HEK293T (cell line): ENCODE measurements around the gene ATG16L1.

Source experiments
- CTCF ChIA-PET: fragments of 350-600 bp; formaldehyde crosslinking; extraction: SDS; loops from one replicate; lab custom pipeline; 2021; ENCODE audit warnings: antibody characterized with exemption, inconsistent platforms; lab: Yijun Ruan, JAX
- POLR2A ChIA-PET: fragments of 350-600 bp; formaldehyde crosslinking; extraction: SDS; loops from one replicate; lab custom pipeline; 2020; ENCODE audit warnings: antibody characterized with exemption, inconsistent platforms; lab: Yijun Ruan, JAX
- DNase-seq: peaks from one replicate; pipeline ENCODE4 v3.0.0; 2012; ENCODE audit warnings: mixed read lengths; ENCODE audit errors: extremely low spot score
- ARNT ChIP-seq: fragments of 450-650 bp; IDR thresholded peaks from 2 replicates; pipeline ENCODE4 v1.6.1; 2017; ENCODE audit warnings: mild to moderate bottlenecking
- BHLHE40 ChIP-seq: fragments of 450-650 bp; IDR thresholded peaks from 2 replicates; pipeline ENCODE4 v1.6.1; 2016; ENCODE audit warnings: mild to moderate bottlenecking, moderate library complexity, borderline replicate concordance
- CTBP1 ChIP-seq: fragments of 450-650 bp; IDR thresholded peaks from 2 replicates; pipeline ENCODE4 v1.6.1; 2016; ENCODE audit warnings: borderline replicate concordance
- ELF4 ChIP-seq: fragments of 450-650 bp; IDR thresholded peaks from 2 replicates; pipeline ENCODE4 v1.6.1; 2017; ENCODE audit warnings: antibody characterized with exemption
- FOXA1 ChIP-seq: fragments of 450-650 bp; IDR thresholded peaks from 2 replicates; pipeline ENCODE4 v1.6.1; 2016; ENCODE audit warnings: mild to moderate bottlenecking
- FOXK2 ChIP-seq: fragments of 450-650 bp; IDR thresholded peaks from 2 replicates; pipeline ENCODE4 v1.6.1; 2016; ENCODE audit warnings: mild to moderate bottlenecking
- FOXM1 ChIP-seq: fragments of 450-650 bp; IDR thresholded peaks from 2 replicates; pipeline ENCODE4 v1.6.1; 2017; ENCODE audit warnings: mild to moderate bottlenecking, borderline replicate concordance
- HDGF ChIP-seq: fragments of 450-650 bp; IDR thresholded peaks from 2 replicates; pipeline ENCODE4 v1.6.1; 2017; ENCODE audit warnings: antibody characterized with exemption, borderline replicate concordance
- L3MBTL2 ChIP-seq: fragments of 450-650 bp; conservative IDR thresholded peaks from 2 replicates; pipeline ENCODE4 v1.6.1; 2016; ENCODE audit warnings: mild to moderate bottlenecking
- LEF1 ChIP-seq: fragments of 450-650 bp; IDR thresholded peaks from 2 replicates; pipeline ENCODE4 v1.6.1; 2017; ENCODE audit warnings: mild to moderate bottlenecking, borderline replicate concordance
- NFRKB ChIP-seq: fragments of 450-650 bp; IDR thresholded peaks from 2 replicates; pipeline ENCODE4 v1.6.1; 2016; ENCODE audit warnings: mild to moderate bottlenecking, moderate library complexity
- PKNOX1 ChIP-seq: fragments of 450-650 bp; IDR thresholded peaks from 2 replicates; pipeline ENCODE4 v1.6.1; 2016
- SP1 ChIP-seq: fragments of 450-650 bp; IDR thresholded peaks from 2 replicates; pipeline ENCODE4 v1.6.1; 2017
- SUZ12 ChIP-seq: fragments of 450-650 bp; IDR thresholded peaks from 2 replicates; pipeline ENCODE4 v1.6.1; 2016; ENCODE audit warnings: mild to moderate bottlenecking
- TARDBP ChIP-seq: fragments of 450-650 bp; IDR thresholded peaks from 2 replicates; pipeline ENCODE4 v1.6.1; 2016
- ZNF384 ChIP-seq: fragments of 450-650 bp; IDR thresholded peaks from 2 replicates; pipeline ENCODE4 v1.6.1; 2016

The ATG16L1 gene

DNA sequence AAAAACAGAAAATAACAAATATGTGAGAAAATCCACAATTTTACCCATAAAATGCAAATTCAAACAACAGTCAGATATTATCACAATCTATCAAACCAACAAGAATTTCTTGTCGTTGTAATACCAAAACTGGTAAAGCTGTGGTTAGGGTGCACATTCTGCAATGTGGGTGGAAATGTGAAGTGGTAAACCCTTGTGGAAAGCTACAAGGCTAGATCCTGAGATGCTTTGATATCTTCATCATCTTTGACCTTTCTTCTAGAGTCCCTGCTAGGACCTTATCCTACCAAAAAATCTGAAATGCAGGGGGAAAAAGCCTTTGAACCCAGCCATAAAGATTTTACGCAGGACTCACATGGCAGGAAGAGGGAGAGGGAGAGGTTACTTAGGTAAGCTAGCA lies 17.2 kb upstream of the ATG16L1 start:
- no peak for DNase-seq
- POLR2A ChIA-PET = no interaction called here

DNA sequence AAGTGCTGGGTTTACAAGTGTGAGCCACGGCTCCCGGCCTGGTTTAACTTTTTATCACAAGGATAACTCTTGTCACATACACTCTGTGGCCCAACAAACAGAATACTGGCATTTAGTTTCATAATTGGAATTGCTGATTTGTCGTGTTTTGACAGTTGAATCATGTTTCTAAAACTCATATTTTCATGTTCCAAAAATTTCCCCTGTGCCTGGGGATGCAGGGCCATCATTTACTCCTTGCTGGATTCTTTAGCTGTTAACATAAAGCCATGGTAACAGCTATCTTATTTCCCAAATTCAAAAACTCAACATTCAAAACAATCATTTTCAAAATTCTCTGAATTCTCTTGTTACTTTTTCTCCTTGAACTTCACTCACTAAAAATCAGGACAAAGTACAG lies 16.5 kb upstream of the ATG16L1 start:
- TF ChIP-seq PKNOX1 (no peak), SP1 (no peak)
- no peak for DNase-seq
- ChIA-PET CTCF (interaction anchor here (0.7 kb wide), 1 partner anchor 13 kb away, joined by 5 read pairs; no protein-coding TSS in a partner anchor), POLR2A (no interaction called here)

More for the DNA sequence above, 17.2 kb upstream of the ATG16L1 start:
- no peak for TF ChIP-seq ZNF384
- no peak for TF ChIP-seq PKNOX1
- TF ChIP-seq FOXA1 = no peak
- no peak for TF ChIP-seq LEF1
- no peak for TF ChIP-seq SP1
- TF ChIP-seq L3MBTL2 = no peak
- TF ChIP-seq FOXM1 = no peak
- no peak for TF ChIP-seq SUZ12
- CTCF ChIA-PET = no interaction called here

DNA sequence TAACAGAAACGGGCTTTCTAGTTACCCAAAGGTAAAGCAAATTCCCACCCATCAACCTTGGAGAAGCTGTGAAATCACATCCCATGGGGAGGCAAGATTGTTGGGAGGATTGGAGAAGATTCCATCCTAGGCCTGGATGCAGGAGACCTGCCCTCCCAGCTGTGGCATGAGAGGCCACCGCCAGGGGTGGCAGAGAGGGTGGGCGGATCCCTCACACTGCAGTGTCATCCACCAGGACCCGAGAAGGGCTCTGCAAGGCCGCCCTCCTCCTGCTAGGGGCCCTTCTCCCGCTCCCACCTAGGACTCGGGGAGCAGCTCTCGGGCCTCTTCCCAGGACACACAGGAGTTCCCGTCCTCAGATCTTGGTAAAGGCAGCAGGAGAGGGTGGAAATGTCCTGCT lies 15.5 kb upstream of the ATG16L1 start:
- CTCF ChIA-PET = no interaction called here
- DNase-seq = no peak
- TF ChIP-seq ARNT (no peak), L3MBTL2 (no peak), LEF1 (no peak), BHLHE40 (no peak), FOXM1 (no peak), HDGF (no peak), FOXA1 (no peak), FOXK2 (no peak), ELF4 (no peak), PKNOX1 (no peak), NFRKB (no peak), SP1 (no peak), TARDBP (no peak), CTBP1 (no peak), SUZ12 (no peak), ZNF384 (no peak)
- POLR2A ChIA-PET = no interaction called here

- POLR2A ChIA-PET = no interaction called here
- TF ChIP-seq CTBP1 (no peak), SP1 (no peak), ZNF384 (no peak), BHLHE40 (no peak), ARNT (no peak), TARDBP (no peak), PKNOX1 (no peak), ELF4 (no peak), NFRKB (no peak), HDGF (no peak), FOXA1 (no peak), LEF1 (no peak)
- CTCF ChIA-PET = no interaction called here
- no peak for DNase-seq
Measured at GRCh38 chr2:233236820-233237589, 14.5 kb upstream of the ATG16L1 start.

DNA sequence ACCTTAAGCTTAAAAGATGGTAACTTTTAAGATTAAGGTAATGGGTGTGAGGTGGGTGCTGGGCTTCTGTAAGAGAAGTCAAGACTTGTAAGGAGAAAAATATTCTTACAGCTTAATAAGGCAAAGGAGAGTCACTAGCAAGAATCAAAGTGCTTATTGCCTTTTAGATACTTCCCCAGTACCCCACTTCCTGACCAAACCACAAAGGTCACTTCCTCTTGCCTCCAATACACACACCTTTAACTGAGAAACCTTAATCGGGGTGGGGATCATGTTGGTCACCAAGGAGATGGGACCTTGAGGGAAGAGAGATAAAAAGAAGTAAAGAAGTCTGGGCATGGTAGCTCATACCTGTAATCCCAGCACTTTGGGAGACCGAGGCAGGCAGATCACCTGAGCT lies 10.6 kb upstream of the ATG16L1 start:
- POLR2A ChIA-PET = no interaction called here
- TF ChIP-seq FOXK2 = no peak
- no peak for TF ChIP-seq BHLHE40
- TF ChIP-seq SP1 = no peak
- TF ChIP-seq FOXM1 = no peak
- TF ChIP-seq ARNT = no peak
- no peak for TF ChIP-seq TARDBP
- TF ChIP-seq HDGF = no peak
- no peak for TF ChIP-seq ELF4
- TF ChIP-seq NFRKB = no peak
- TF ChIP-seq SUZ12 = no peak
- no peak for TF ChIP-seq PKNOX1
- TF ChIP-seq FOXA1 = no peak
- no peak for DNase-seq
- CTCF ChIA-PET = no interaction called here

- CTCF ChIA-PET = no interaction called here
- TF ChIP-seq ZNF384 (no peak), LEF1 (no peak), SUZ12 (no peak), NFRKB (no peak), FOXM1 (no peak), PKNOX1 (no peak), ARNT (no peak), HDGF (no peak), L3MBTL2 (no peak), ELF4 (no peak)
- DNase-seq = no peak
- POLR2A ChIA-PET = no interaction called here
Measured at GRCh38 chr2:233241803-233242202, 9.7 kb upstream of the ATG16L1 start.
